ENCODE measurements around the gene PPP1R12C. TPM values are rescaled to one million over a fixed set of nuclear protein-coding genes. Genes with fewer than 3 reads are reported as not detected.
"Not testable (repeated sequence)": the region's sequence is repeated elsewhere in the genome, so short reads cannot be mapped to it uniquely, and the experiment has no call there.

The PPP1R12C gene
- total and polyA plus RNA-seq, 12 donors = 134 to 283 (median 201) TPM

DNA sequence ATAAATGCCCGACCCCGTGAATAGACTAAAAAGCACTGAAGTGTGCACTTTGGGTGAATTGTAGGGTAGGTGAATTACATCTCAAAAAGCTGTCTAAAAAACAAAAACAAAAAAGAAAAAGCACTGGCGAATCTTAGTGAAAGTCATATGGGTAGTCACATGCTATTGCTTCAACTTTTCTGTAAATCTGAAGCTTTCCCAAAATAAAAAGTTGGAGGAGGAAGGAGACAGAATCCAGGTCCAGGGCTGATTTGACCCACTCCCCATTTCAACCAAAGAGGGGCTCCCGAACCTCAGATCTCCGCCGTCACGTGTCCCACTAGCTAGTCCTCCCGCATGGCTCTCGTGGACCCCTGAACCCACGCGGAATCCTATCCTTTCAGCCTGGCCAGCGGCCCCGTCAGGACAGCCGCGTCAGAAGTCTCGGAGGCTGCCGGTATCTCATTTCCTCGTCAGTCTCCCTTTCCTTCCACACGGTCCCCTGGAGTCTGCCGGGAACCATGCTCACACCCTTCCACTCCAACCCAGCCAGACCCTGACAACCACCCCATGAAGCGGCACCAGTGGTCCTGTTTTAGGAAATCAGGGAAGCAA is 6.1 kb downstream of the PPP1R12C start:
- TF ChIP-seq, protein P1, sequence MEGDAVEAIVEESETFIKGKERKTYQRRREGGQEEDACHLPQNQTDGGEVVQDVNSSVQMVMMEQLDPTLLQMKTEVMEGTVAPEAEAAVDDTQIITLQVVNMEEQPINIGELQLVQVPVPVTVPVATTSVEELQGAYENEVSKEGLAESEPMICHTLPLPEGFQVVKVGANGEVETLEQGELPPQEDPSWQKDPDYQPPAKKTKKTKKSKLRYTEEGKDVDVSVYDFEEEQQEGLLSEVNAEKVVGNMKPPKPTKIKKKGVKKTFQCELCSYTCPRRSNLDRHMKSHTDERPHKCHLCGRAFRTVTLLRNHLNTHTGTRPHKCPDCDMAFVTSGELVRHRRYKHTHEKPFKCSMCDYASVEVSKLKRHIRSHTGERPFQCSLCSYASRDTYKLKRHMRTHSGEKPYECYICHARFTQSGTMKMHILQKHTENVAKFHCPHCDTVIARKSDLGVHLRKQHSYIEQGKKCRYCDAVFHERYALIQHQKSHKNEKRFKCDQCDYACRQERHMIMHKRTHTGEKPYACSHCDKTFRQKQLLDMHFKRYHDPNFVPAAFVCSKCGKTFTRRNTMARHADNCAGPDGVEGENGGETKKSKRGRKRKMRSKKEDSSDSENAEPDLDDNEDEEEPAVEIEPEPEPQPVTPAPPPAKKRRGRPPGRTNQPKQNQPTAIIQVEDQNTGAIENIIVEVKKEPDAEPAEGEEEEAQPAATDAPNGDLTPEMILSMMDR (IDR thresholded peaks at IDR 0.05) = no peak
- no peaks in the 10 kb centered on the region for H3K9me3 ChIP-seq
- 51 to 53% methylated on average over 21 of the region's 21 CpGs for WGBS, 2 donors
- peak overlapping the region; percentile 53 to 99 (median 96) for H3K27ac ChIP-seq
- H3K4me1 ChIP-seq = peaks cover 35 to 63% (median 50%) of the 10 kb centered on the region in 9 donors
- ATAC-seq = no peak
- H3K27me3 ChIP-seq = no peaks in the 10 kb centered on the region
- DNase-seq = no peak
- H3K36me3 ChIP-seq = peaks cover 0 to 56% (median 0%) of the 10 kb centered on the region in 9 donors
- intact Hi-C loops (cut with DNase I) = loop anchor here in 1 of 10 donors (10.0 kb wide), 1 partner anchor 47 kb away; the partner anchor contains the start of gene RDH13
- H3K4me3 ChIP-seq = no peak overlapping the region

DNA sequence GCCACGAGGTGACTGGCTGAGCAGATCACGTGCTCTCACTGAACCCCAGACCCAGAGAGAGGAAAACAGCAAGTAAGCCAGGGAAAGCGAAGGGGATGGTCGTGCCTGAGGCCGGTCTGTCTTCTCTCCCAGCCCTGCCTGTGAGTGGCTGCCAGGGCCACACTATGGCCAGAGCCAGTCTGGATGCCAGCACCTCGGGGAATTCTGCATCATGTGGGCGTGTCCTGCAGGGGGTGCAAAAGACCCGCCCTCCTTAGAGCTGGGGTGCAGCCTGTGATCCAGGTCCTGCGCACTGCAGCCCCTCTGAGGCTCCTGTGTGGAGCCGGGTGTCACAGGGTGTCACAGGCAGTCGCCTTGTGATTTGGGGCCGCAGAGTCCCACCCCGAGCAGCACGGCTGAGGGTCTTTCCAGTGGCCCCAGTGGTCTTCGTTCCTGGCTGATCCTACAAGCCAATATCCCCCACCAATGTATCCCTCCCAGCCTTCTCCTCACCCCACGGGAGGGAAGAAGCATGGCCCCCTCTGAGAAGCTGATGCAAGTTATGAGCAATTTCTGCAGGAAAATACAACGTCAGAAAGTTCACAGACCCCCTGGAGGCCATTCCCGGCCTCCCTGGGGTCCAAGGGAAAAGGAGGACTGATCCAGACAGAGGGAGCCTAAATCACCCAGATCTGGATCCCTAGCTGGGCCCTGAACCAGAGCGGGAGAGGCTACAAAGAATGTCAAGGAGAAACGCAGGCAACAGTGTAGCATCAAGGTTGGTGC is 7.7 kb downstream of the PPP1R12C start:
- ATAC-seq (no peak), DNase-seq (no peak)
- TF ChIP-seq, protein P1 (IDR thresholded peaks at IDR 0.05) = no peak
- WGBS, 2 donors = 77 to 83% methylated on average over 20 of the region's 20 CpGs
- Histone ChIP-seq H3K9me3 (no peaks in the 10 kb centered on the region), H3K36me3 (peaks cover 0 to 71% (median 0%) of the 10 kb centered on the region in 9 donors), H3K27ac (peak overlapping the region in 3 of 10 donors; percentile 10 to 36 (median 22)), H3K4me3 (no peak overlapping the region), H3K4me1 (peaks cover 22 to 50% (median 35%) of the 10 kb centered on the region in 9 donors), H3K27me3 (no peaks in the 10 kb centered on the region)
- intact Hi-C loops (cut with DNase I) = loop anchor here in 1 of 10 donors (10.0 kb wide), 1 partner anchor 45 kb away; the partner anchor contains the start of gene RDH13

DNA sequence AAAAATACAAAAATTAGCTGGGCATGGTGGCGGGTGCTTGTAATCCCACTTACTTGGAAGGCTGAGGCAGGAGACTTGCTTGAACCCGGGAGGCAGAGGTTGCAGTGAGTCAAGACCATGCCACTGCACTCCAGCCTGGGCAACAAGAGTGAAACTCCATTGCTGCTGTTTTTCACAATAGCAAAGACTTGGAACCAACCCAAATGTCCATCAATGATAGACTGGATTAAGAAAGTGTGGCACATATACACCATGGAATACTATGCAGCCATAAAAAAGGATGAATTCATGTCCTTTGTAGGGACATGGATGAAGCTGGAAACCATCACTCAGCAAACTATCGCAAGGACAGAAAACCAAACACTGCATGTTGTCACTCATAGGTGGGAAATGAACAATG is 10.2 kb downstream of the PPP1R12C start:
- H3K27me3 ChIP-seq; intact Hi-C loops (cut with DNase I); H3K4me3 ChIP-seq; ATAC-seq; DNase-seq; H3K27ac ChIP-seq: not testable (repeated sequence)
- Histone ChIP-seq H3K9me3 (peaks cover 0 to 10% (median 4%) of the 10 kb centered on the region in 11 donors), H3K4me1 (peaks cover 0 to 26% (median 11%) of the 10 kb centered on the region in 9 donors), H3K36me3 (peaks cover 0 to 81% (median 14%) of the 10 kb centered on the region in 9 donors)
- 96 to 97% methylated on average over 3 of the region's 3 CpGs for WGBS, 2 donors

DNA sequence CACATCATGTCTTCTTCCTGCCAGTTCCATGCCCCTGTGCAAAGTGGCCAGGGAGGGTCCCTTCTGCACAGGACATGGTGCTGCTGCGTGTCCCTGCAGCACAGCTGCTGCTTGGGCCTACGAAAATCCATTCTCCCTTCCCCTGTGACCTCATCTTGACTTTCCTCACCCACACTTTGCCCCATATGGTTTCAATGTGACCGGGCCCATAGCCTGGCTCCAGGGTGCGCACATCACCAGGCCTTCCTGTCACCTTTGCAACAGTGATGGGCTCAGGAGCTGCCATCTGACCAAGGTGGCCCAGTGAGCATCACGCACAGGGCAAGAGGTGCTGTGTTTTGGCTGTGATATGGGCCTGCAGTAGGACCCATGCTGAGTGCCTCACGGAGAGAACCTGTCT is 10.8 kb downstream of the PPP1R12C start:
- Histone ChIP-seq H3K4me3 (no peak overlapping the region), H3K36me3 (peaks cover 0 to 83% (median 21%) of the 10 kb centered on the region in 9 donors), H3K27ac (peak overlapping the region in 1 of 10 donors; percentile 14), H3K4me1 (peaks cover 0 to 19% (median 4%) of the 10 kb centered on the region in 9 donors), H3K9me3 (peaks cover 0 to 10% (median 4%) of the 10 kb centered on the region in 11 donors), H3K27me3 (no peaks in the 10 kb centered on the region)
- TF ChIP-seq, protein P1 (IDR thresholded peaks at IDR 0.05) = no peak
- 90 to 95% methylated on average over 6 of the region's 6 CpGs for WGBS, 2 donors
- ATAC-seq = no peak
- DNase-seq = no peak
- intact Hi-C loops (cut with DNase I) = no loop called here

Measured in heart right ventricle (tissue), 16 donors.